Measurements from ENCODE around the gene KRTAP12-2. TPM values are rescaled to one million over a fixed set of nuclear protein-coding genes. Genes with fewer than 3 reads are reported as not detected.

Gene KRTAP12-2
- total RNA-seq, 1 donor from 2014 or later = not detected

GRCh38 chr21:44681861-44682579 lies 15.3 kb upstream of the KRTAP12-2 start, which contains the start of gene KRTAP12-1:
Gene KRTAP12-1 (minus strand): TSS chr21:44682163. CDS start chr21:44682123, 40 bp downstream.
- no peak for TF ChIP-seq CTCF (conservative IDR thresholded peaks at IDR 0.05)
- no peak within 1 kb of the TSS for H3K27ac Mint-ChIP-seq (ENCODE audit: unreplicated experiment)
- no peak for DNase-seq (ENCODE audit: low read depth, low spot score)
- no peak within 1 kb of the TSS for H3K4me3 Mint-ChIP-seq
- H3K4me1 Mint-ChIP-seq = peaks cover 6% of the 10 kb centered on the region
- H3K9me3 Mint-ChIP-seq = no peaks in the 10 kb centered on the region
- H3K27me3 Mint-ChIP-seq (ENCODE audit: low read depth) = peaks cover 59% of the 10 kb centered on the region
- no peaks in the 10 kb centered on the region for H3K36me3 Mint-ChIP-seq (ENCODE audit: low read depth)

- H3K36me3 Mint-ChIP-seq (ENCODE audit: low read depth) = no peaks in the 10 kb centered on the region
- peaks cover 59% of the 10 kb centered on the region for H3K27me3 Mint-ChIP-seq (ENCODE audit: low read depth)
- H3K27ac Mint-ChIP-seq (ENCODE audit: unreplicated experiment) = no peak overlapping the region
- no peak for DNase-seq (ENCODE audit: low read depth, low spot score)
- no peaks in the 10 kb centered on the region for H3K9me3 Mint-ChIP-seq
- H3K4me3 Mint-ChIP-seq = no peak overlapping the region
- H3K4me1 Mint-ChIP-seq = no peaks in the 10 kb centered on the region
- no peak for TF ChIP-seq CTCF (conservative IDR thresholded peaks at IDR 0.05)
Measured at GRCh38 chr21:44681152-44681551, 14.4 kb upstream of the KRTAP12-2 start.

GRCh38 chr21:44677881-44678280 lies 11.2 kb upstream of the KRTAP12-2 start:
- Mint-ChIP-seq H3K27ac (ENCODE audit: unreplicated experiment) (no peak overlapping the region), H3K4me3 (no peak overlapping the region), H3K27me3 (ENCODE audit: low read depth) (peaks cover 60% of the 10 kb centered on the region), H3K4me1 (no peaks in the 10 kb centered on the region), H3K36me3 (ENCODE audit: low read depth) (no peaks in the 10 kb centered on the region), H3K9me3 (peaks cover 14% of the 10 kb centered on the region)
- DNase-seq (ENCODE audit: low read depth, low spot score) = no peak
- no peak for TF ChIP-seq CTCF (conservative IDR thresholded peaks at IDR 0.05)

- H3K4me3 Mint-ChIP-seq = no peak overlapping the region
- peaks cover 27% of the 10 kb centered on the region for H3K27me3 Mint-ChIP-seq (ENCODE audit: low read depth)
- peaks cover 8% of the 10 kb centered on the region for H3K36me3 Mint-ChIP-seq (ENCODE audit: low read depth)
- TF ChIP-seq CTCF (conservative IDR thresholded peaks at IDR 0.05) = no peak
- H3K27ac Mint-ChIP-seq (ENCODE audit: unreplicated experiment) = no peak overlapping the region
- DNase-seq (ENCODE audit: low read depth, low spot score) = no peak
- no peaks in the 10 kb centered on the region for H3K4me1 Mint-ChIP-seq
- peaks cover 22% of the 10 kb centered on the region for H3K9me3 Mint-ChIP-seq
Measured at GRCh38 chr21:44671911-44672310, 5.2 kb upstream of the KRTAP12-2 start.

GRCh38 chr21:44670642-44671432 lies 4.1 kb upstream of the KRTAP12-2 start:
- peak overlapping the region; percentile 43 for H3K27ac Mint-ChIP-seq (ENCODE audit: unreplicated experiment)
- no peak for TF ChIP-seq CTCF (conservative IDR thresholded peaks at IDR 0.05)
- no peaks in the 10 kb centered on the region for H3K4me1 Mint-ChIP-seq
- no peak for DNase-seq (ENCODE audit: low read depth, low spot score)
- peaks cover 8% of the 10 kb centered on the region for H3K36me3 Mint-ChIP-seq (ENCODE audit: low read depth)
- peaks cover 18% of the 10 kb centered on the region for H3K27me3 Mint-ChIP-seq (ENCODE audit: low read depth)
- H3K9me3 Mint-ChIP-seq = peaks cover 22% of the 10 kb centered on the region
- H3K4me3 Mint-ChIP-seq = no peak overlapping the region

Measured in neural crest cell (in vitro differentiated cells).